WTC11 (cell line): Measurements from ENCODE around the gene RIOK1. TPM values are rescaled to one million over a fixed set of nuclear protein-coding genes. Genes with fewer than 3 reads are reported as not detected.

Source experiments
- ATAC-seq: fragments of 200-7000 bp; cut with Tn5 transposase; 2 replicates; pipeline ENCODE4 v1.10.0; 2021; ENCODE audit warnings: mild to moderate bottlenecking, moderate library complexity
- CTCF ChIA-PET: fragments of 300-600 bp; sonication (Branson Sonifier 250); formaldehyde crosslinking; loops from one replicate; lab custom pipeline; 2021; ENCODE audit warnings: antibody characterized with exemption; lab: Charles Lee
- POLR2A ChIA-PET: fragments of 350-600 bp; sonication (Branson Sonifier 250); formaldehyde crosslinking; loops from one replicate; lab custom pipeline; 2021; ENCODE audit warnings: antibody characterized with exemption; lab: Charles Lee
- DNase-seq: peaks from one replicate; pipeline ENCODE4 v3.0.0; 2021; ENCODE audit warnings: low spot score
- H3K27ac Mint-ChIP-seq: 2 replicates; pipeline ENCODE4 v1.8.0; 2021; ENCODE audit warnings: mixed read lengths
- H3K27me3 Mint-ChIP-seq: 2 replicates; pipeline ENCODE4 v1.8.0; 2021; ENCODE audit warnings: low read depth, mild to moderate bottlenecking, moderate library complexity, mixed read lengths
- H3K36me3 Mint-ChIP-seq: 2 replicates; pipeline ENCODE4 v1.8.0; 2021; ENCODE audit warnings: mixed read lengths
- H3K4me1 Mint-ChIP-seq: 2 replicates; pipeline ENCODE4 v1.8.0; 2022; ENCODE audit warnings: mixed read lengths
- H3K4me3 Mint-ChIP-seq: 2 replicates; pipeline ENCODE4 v1.8.0; 2021; ENCODE audit warnings: mild to moderate bottlenecking, moderate library complexity, mixed read lengths
- H3K9me3 Mint-ChIP-seq: 2 replicates; pipeline ENCODE4 v1.8.0; 2021; ENCODE audit warnings: mixed read lengths
- ATF6 ChIP-seq: sonication (generic); formaldehyde crosslinking; IDR thresholded peaks from 2 replicates; pipeline ENCODE4 v1.8.1; 2023; ENCODE audit warnings: mild to moderate bottlenecking, missing genetic modification reagents
- CTCF ChIP-seq: fragments of 200-600 bp; IDR thresholded peaks from 2 replicates; pipeline ENCODE4 v1.8.0; 2022; ENCODE audit warnings: antibody characterized with exemption
- FOXP1 ChIP-seq: sonication (generic); formaldehyde crosslinking; IDR thresholded peaks from 2 replicates; pipeline ENCODE4 v1.8.0; 2022; ENCODE audit warnings: missing genetic modification reagents, mild to moderate bottlenecking, moderate library complexity, borderline replicate concordance
- HMGXB4 ChIP-seq: sonication (generic); formaldehyde crosslinking; IDR thresholded peaks from 2 replicates; pipeline ENCODE4 v1.8.1; 2023; ENCODE audit warnings: mild to moderate bottlenecking, moderate library complexity, missing genetic modification reagents
- JAZF1 ChIP-seq: fragments of 250-450 bp; sonication (Bioruptor Pico); IDR thresholded peaks from 2 replicates; pipeline ENCODE4 v1.9.0; 2021; ENCODE audit warnings: moderate library complexity, mild to moderate bottlenecking, inconsistent platforms
- JUN ChIP-seq: sonication (generic); formaldehyde crosslinking; IDR thresholded peaks from 2 replicates; pipeline ENCODE4 v1.8.0; 2023; ENCODE audit warnings: mild to moderate bottlenecking, missing genetic modification reagents
- MXD4 ChIP-seq: fragments of 250-450 bp; sonication (Bioruptor Pico); IDR thresholded peaks from 2 replicates; pipeline ENCODE4 v1.8.0; 2021; ENCODE audit warnings: mild to moderate bottlenecking, moderate library complexity, borderline replicate concordance
- PREB ChIP-seq: sonication (generic); formaldehyde crosslinking; IDR thresholded peaks from 2 replicates; pipeline ENCODE4 v1.8.1; 2022; ENCODE audit warnings: mild to moderate bottlenecking, missing genetic modification reagents, moderate library complexity, borderline replicate concordance
- SOX15 ChIP-seq: fragments of 250-450 bp; sonication (Bioruptor Pico); IDR thresholded peaks from 2 replicates; pipeline ENCODE4 v1.9.0; 2021; ENCODE audit warnings: mild to moderate bottlenecking
- TCF7 ChIP-seq: sonication (generic); formaldehyde crosslinking; IDR thresholded peaks from 2 replicates; pipeline ENCODE4 v1.8.0; 2022; ENCODE audit warnings: mild to moderate bottlenecking, low read depth, missing genetic modification reagents, moderate library complexity
- TEAD1 ChIP-seq: sonication (generic); formaldehyde crosslinking; IDR thresholded peaks from 2 replicates; pipeline ENCODE4 v1.8.0; 2022; ENCODE audit warnings: mild to moderate bottlenecking, missing genetic modification reagents
- ZNF219 ChIP-seq: sonication (generic); formaldehyde crosslinking; IDR thresholded peaks from 2 replicates; pipeline ENCODE4 v1.8.0; 2023; ENCODE audit warnings: missing genetic modification reagents, mild to moderate bottlenecking, borderline replicate concordance
- ZNF232 ChIP-seq: sonication (generic); formaldehyde crosslinking; IDR thresholded peaks from 2 replicates; pipeline ENCODE4 v1.8.0; 2022; ENCODE audit warnings: mild to moderate bottlenecking, missing genetic modification reagents
- ZNF317 ChIP-seq: sonication (generic); formaldehyde crosslinking; IDR thresholded peaks from 2 replicates; pipeline ENCODE4 v1.8.1; 2023; ENCODE audit warnings: low read depth, mild to moderate bottlenecking, moderate library complexity, missing genetic modification reagents, borderline replicate concordance
- ZNF671 ChIP-seq: fragments of 250-450 bp; sonication (Bioruptor Pico); IDR thresholded peaks from 2 replicates; pipeline ENCODE4 v1.8.0; 2021; ENCODE audit warnings: mild to moderate bottlenecking
- total RNA-seq: library from RNA; stranded (reverse); gene quantifications from 3 replicates; pipeline ENCODE4 v1.2.3, GENCODE V29; 2021
- TF ChIP-seq, protein P1 (sequence below): sonication (generic); formaldehyde crosslinking; IDR thresholded peaks from 2 replicates; pipeline ENCODE4 v1.8.1; 2023; ENCODE audit warnings: mild to moderate bottlenecking, missing genetic modification reagents, borderline replicate concordance
- TF ChIP-seq, protein P2 (sequence below): fragments of 250-450 bp; sonication (Bioruptor Pico); IDR thresholded peaks from 2 replicates; pipeline ENCODE4 v1.9.0; 2021; ENCODE audit warnings: moderate library complexity, mild to moderate bottlenecking, inconsistent platforms, borderline replicate concordance
- TF ChIP-seq, protein P3 (sequence below): fragments of 250-450 bp; sonication (Bioruptor Pico); IDR thresholded peaks from 2 replicates; pipeline ENCODE4 v1.8.0; 2021; ENCODE audit warnings: mild to moderate bottlenecking
- TF ChIP-seq, protein P4 (sequence below): sonication (generic); formaldehyde crosslinking; IDR thresholded peaks from 2 replicates; pipeline ENCODE4 v1.8.1; 2022; ENCODE audit warnings: low read depth, missing genetic modification reagents, borderline replicate concordance

The RIOK1 gene
- total RNA-seq, 1 experiment from 2014 or later, result 25.6 TPM

DNA sequence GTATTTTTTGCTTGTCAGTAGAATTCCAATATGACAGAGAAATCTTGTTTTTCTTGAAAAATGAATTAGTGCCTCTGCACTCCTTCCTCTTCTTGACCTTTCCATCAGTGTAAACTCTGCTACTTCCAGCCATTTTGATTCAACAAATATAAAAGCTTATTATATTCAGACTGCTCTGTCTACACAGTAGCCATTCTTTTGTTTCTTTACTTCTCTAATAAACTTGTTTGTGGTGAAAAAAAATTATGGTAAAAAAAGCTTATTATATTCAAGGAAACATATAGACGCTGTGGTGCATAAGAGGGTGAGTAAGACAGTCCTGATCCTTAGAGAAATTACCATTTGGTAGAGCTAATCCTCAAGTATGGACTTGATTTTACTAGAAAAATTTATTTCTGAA lies 11.6 kb upstream of the RIOK1 start:
- Mint-ChIP-seq H3K36me3 (no peaks in the 10 kb centered on the region), H3K4me3 (no peak overlapping the region), H3K27me3 (no peaks in the 10 kb centered on the region; the same call in 1 of the 2 replicates), H3K4me1 (0 out of 2 replicates have a peak, but pooled peaks cover 2% of the 10 kb centered on the region), H3K9me3 (no peaks in the 10 kb centered on the region), H3K27ac (no peak overlapping the region)
- TF ChIP-seq JUN (CRISPR knock-in tag), result no peak
- TF ChIP-seq TCF7, result no peak
- TF ChIP-seq, protein P1, sequence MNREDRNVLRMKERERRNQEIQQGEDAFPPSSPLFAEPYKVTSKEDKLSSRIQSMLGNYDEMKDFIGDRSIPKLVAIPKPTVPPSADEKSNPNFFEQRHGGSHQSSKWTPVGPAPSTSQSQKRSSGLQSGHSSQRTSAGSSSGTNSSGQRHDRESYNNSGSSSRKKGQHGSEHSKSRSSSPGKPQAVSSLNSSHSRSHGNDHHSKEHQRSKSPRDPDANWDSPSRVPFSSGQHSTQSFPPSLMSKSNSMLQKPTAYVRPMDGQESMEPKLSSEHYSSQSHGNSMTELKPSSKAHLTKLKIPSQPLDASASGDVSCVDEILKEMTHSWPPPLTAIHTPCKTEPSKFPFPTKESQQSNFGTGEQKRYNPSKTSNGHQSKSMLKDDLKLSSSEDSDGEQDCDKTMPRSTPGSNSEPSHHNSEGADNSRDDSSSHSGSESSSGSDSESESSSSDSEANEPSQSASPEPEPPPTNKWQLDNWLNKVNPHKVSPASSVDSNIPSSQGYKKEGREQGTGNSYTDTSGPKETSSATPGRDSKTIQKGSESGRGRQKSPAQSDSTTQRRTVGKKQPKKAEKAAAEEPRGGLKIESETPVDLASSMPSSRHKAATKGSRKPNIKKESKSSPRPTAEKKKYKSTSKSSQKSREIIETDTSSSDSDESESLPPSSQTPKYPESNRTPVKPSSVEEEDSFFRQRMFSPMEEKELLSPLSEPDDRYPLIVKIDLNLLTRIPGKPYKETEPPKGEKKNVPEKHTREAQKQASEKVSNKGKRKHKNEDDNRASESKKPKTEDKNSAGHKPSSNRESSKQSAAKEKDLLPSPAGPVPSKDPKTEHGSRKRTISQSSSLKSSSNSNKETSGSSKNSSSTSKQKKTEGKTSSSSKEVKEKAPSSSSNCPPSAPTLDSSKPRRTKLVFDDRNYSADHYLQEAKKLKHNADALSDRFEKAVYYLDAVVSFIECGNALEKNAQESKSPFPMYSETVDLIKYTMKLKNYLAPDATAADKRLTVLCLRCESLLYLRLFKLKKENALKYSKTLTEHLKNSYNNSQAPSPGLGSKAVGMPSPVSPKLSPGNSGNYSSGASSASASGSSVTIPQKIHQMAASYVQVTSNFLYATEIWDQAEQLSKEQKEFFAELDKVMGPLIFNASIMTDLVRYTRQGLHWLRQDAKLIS (CRISPR knock-in tag), result no peak
- TF ChIP-seq, protein P2, sequence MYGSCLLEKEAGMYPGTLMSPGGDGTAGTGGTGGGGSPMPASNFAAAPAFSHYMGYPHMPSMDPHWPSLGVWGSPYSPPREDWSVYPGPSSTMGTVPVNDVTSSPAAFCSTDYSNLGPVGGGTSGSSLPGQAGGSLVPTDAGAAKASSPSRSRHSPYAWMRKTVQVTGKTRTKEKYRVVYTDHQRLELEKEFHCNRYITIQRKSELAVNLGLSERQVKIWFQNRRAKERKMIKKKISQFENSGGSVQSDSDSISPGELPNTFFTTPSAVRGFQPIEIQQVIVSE (CRISPR knock-in tag), result no peak
- TF ChIP-seq ZNF671 (CRISPR knock-in tag), result no peak
- TF ChIP-seq FOXP1 (CRISPR knock-in tag), result no peak
- TF ChIP-seq TEAD1 (CRISPR knock-in tag), result no peak
- no peak for TF ChIP-seq CTCF
- no peak for TF ChIP-seq PREB (CRISPR knock-in tag)
- ChIA-PET CTCF (interaction anchor here (1.6 kb wide), 1 partner anchor 12 kb away, joined by 4 read pairs; the partner anchor contains the start of genes CAGE1 and RIOK1), POLR2A (no interaction called here)
- ATAC-seq (no peak), DNase-seq (no peak)

- Mint-ChIP-seq H3K27ac (no peak overlapping the region), H3K36me3 (no peaks in the 10 kb centered on the region), H3K4me3 (no peak overlapping the region), H3K9me3 (no peaks in the 10 kb centered on the region), H3K4me1 (0 out of 2 replicates have a peak, but pooled peaks cover 2% of the 10 kb centered on the region), H3K27me3 (no peaks in the 10 kb centered on the region; the same call in 1 of the 2 replicates)
- DNase-seq, result no peak
- ChIA-PET CTCF (interaction anchor here (1.6 kb wide), 1 partner anchor 11 kb away, joined by 4 read pairs; the partner anchor contains the start of genes CAGE1 and RIOK1), POLR2A (no interaction called here)
- ATAC-seq, result no peak
- no peak for TF ChIP-seq FOXP1 (CRISPR knock-in tag)
- TF ChIP-seq ZNF219 (CRISPR knock-in tag), result no peak
- TF ChIP-seq ZNF317 (CRISPR knock-in tag), result no peak
- TF ChIP-seq ATF6 (CRISPR knock-in tag), result no peak
- TF ChIP-seq, protein P3, sequence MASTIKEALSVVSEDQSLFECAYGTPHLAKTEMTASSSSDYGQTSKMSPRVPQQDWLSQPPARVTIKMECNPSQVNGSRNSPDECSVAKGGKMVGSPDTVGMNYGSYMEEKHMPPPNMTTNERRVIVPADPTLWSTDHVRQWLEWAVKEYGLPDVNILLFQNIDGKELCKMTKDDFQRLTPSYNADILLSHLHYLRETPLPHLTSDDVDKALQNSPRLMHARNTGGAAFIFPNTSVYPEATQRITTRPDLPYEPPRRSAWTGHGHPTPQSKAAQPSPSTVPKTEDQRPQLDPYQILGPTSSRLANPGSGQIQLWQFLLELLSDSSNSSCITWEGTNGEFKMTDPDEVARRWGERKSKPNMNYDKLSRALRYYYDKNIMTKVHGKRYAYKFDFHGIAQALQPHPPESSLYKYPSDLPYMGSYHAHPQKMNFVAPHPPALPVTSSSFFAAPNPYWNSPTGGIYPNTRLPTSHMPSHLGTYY (CRISPR knock-in tag), result no peak
- TF ChIP-seq JAZF1 (CRISPR knock-in tag), result no peak
- TF ChIP-seq, protein P4, sequence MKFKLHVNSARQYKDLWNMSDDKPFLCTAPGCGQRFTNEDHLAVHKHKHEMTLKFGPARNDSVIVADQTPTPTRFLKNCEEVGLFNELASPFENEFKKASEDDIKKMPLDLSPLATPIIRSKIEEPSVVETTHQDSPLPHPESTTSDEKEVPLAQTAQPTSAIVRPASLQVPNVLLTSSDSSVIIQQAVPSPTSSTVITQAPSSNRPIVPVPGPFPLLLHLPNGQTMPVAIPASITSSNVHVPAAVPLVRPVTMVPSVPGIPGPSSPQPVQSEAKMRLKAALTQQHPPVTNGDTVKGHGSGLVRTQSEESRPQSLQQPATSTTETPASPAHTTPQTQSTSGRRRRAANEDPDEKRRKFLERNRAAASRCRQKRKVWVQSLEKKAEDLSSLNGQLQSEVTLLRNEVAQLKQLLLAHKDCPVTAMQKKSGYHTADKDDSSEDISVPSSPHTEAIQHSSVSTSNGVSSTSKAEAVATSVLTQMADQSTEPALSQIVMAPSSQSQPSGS, result no peak
- TF ChIP-seq SOX15 (CRISPR knock-in tag), result no peak
- TF ChIP-seq HMGXB4 (CRISPR knock-in tag), result no peak
- TF ChIP-seq MXD4 (CRISPR knock-in tag), result no peak
- TF ChIP-seq ZNF232, result no peak
These were observed 10.9 kb upstream of the RIOK1 start for GRCh38 chr6:7378740-7379139.
